22Rv1 (cell line): ENCODE data around the gene MRPL1.

ENCODE experiments used
- CTCF ChIP-seq: fragments of 450-650 bp; IDR thresholded peaks from 2 replicates; pipeline ENCODE4 v1.5.1; 2017; ENCODE audit warnings: mild to moderate bottlenecking
- ZFX ChIP-seq: fragments of 450-650 bp; IDR thresholded peaks from 2 replicates; pipeline ENCODE4 v1.6.1; 2017; ENCODE audit warnings: antibody characterized with exemption, borderline replicate concordance

DNA sequence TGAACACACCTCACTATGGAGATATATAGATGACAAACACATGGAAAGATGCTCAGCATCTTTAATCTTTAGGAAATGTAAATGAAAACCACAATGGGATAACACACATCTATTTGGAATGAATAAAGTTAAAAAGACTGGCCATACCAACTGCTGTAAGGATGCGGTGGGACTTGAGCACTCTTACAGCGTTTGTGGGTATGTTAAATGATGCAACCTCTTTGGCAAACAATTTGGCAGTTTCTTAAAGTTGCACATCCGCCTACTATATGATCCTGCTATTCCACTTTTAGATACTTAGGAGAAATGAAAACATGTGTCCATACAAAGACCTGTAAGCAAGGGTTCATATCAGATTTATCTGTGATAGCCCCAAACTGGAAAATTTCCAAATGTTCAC is 50.7 kb downstream of the MRPL1 start:
- TF ChIP-seq CTCF = no peak
- no peak for TF ChIP-seq ZFX
